HG02623 (cell line): Measurements from ENCODE around the gene PXT1.
"Not testable (repeated sequence)": the region's sequence is repeated elsewhere in the genome, so short reads cannot be mapped to it uniquely, and the experiment has no call there.

ENCODE experiments used
- ATAC-seq: cut with Tn5 transposase; IDR thresholded peaks from one replicate; pipeline ENCODE4 v1.9.1; 2021; ENCODE audit warnings: moderate library complexity; ENCODE audit not compliant: unreplicated experiment

Gene PXT1

GRCh38 chr6:36370638-36371037 is 72.0 kb downstream of the PXT1 start:
- no peak for ATAC-seq

DNA sequence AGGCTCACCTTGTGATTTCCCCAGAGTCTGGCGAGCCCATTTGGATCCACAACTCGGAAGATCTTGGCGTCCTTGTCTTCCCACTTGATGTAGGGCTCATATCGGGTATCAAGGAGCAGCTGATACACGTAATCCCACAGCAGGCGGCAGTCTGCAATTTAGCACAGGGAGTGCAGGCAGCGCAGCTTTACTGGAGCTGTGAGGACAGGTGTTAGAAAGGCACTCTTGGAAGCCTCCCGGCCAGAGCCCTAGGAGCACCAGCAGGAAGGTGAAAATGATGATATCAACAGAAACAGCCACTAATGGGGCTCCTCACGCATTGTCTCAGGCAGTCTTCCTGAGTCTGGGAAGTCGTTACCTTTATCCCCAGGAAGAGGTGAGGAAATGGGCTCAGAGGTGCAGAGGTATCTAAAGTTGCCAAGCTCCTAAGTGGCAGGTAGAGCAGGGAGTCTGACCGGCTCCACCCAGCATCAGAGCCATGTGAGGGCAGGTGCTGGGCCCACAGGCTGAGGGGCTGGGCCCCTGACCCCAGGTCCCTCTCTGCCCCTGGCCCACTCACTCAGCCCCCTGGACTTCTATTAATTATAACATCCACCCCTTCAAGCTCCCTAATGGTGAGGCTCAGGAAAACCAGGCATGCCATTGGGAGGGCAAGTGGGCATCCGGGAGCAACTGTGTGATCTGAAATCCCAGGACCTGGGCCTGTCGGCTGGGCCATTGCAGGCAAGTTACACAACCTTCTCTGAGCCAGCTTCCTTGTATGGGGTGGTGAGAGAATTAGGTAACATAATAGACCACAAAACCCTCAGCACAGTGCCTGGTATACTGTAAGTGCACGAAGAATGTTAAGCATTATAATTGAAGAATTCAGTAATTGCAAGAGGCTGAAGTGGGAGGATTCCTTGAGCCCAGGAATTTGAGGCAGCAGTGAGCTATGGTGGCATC is 73.5 kb downstream of the PXT1 start:
- no peak for ATAC-seq

DNA sequence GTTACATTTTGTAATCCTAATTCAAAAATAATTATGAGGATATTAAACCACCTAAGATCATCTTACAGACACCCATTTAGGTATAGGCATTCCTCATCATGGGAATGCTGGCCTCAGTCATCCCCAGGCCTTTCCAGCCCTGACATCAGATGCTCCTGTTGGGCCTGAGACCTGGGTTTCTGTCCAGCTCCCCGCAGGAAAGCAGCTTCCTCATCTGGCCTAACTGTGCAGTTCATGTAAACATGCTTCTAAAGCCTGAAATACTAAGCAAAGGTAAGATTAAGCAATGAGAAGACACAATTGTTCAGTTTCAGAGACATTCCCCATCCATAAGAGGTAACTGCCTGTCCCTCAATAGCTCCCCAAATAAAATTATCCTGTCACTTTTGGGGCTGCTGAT is 74.2 kb downstream of the PXT1 start:
- no peak for ATAC-seq

DNA sequence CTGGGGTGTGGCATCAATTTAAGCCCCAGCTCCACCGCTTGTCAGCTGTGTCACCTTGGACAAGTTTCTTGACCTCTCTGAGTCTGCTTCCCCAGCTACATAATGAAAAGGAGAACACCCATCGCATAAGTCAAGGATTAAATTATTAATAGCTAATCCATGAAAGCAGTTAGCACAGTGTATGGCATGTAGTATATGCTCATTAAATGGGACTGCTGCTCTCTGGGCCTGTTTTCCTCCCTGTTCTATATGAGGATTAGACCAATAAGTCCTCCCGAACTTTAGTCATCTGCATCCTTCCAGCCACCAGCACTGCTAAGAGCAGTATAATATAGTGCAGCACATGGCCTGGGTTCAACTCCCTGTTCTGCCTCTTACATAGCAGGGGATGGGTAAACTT is 74.9 kb downstream of the PXT1 start:
- no peak for ATAC-seq

DNA sequence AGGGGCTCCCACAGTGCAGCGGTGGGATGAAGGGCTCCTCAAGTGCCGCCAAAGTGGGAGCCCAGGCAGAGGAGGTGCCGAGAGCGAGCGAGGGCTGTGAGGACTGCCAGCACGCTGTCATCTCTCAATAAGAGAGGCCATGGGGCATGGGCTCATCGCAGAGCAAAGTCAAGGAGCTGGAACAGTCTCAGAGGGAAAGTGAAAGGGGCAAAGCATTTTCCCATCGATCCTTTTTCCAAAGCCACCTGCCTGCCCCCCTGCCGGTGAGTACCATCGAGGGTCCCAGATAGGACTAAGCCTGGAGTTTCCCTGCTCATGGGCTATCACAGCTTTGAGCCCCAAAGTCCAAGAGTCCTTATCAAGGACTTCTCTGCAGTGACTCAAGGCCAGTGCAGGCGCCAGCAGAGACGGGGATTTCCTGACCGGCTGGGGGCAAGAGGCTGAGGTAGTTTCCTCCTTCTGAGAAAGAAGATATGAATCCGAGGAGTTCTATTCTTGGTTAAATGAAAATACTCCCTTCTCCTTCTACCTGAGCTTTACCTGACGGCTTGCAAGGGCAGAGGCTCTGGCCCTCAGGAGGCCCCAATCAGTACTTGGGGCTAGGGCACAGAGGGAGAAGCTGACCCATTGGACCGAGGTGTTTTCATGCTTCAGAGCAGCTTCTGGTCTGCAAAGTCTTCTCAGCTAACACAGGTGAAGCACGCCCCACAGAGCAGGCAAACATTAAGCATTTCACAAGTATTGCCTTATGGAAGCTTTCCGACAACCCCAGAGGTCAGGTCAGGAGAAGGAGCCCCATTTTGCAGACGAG is 77.8 kb downstream of the PXT1 start:
- no peak for ATAC-seq

GRCh38 chr6:36364061-36364635 is 78.5 kb downstream of the PXT1 start:
- not testable (repeated sequence) for ATAC-seq

DNA sequence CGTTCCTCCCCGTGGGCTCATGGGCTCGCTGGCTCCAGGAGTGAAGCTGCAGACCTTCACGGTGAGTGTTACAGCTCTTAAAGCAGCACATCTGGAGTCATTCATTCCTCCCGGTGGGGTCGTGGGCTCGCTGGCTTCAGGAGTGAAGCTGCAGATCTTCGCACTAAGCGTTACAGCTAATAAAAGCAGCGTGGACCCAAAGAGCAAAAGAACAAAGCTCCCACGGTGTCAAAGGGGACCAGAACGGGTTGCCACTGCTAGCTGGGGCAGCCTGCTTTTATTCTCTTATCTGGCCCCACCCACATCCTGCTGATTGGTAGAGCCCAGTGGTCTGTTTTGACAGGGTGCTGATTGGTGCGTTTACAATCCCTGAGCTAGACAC is 79.3 kb downstream of the PXT1 start:
- not testable (repeated sequence) for ATAC-seq

GRCh38 chr6:36362551-36363370 is 79.9 kb downstream of the PXT1 start:
- no peak for ATAC-seq

- no peak for ATAC-seq
These were observed 81.6 kb downstream of the PXT1 start for GRCh38 chr6:36361071-36361470.

DNA sequence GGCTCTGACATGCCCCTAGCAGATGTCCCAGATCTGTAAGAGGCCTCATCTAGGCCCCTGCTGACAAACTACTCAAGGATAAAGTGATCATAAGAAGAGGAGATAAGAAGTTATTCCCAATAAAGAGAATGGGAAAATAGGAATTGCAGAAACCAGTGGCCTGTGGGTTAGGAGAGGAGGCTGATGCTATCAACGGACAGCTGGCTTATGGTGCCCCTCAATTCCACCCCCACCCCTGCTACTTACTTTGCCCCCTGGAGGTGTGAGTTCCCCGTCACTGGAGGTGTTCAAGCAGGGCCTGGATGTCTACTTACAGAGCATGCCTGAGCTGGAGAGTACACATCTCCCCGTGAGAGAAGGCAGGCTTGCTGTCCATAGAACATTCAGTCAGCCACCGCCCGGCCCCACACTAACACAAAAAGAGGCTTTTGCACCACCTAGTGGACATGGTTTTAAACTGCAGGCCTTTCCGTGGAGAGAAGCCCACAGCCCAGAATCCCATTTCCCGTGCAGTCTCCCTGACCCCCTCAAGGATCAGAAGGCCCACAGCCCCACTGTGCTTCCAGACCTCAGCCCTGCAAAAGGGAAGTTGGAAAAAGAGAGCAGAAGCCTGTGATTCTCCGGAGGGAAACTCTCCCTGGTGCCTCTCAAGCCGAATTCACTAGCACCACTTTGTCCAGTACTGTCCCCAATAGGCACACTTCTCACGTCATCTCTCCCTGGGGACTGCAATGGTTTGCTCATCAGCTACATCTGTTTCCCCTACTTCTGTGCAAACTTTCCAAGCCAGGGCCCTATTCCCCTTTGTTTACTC is 82.2 kb downstream of the PXT1 start:
- ATAC-seq, result no peak

DNA sequence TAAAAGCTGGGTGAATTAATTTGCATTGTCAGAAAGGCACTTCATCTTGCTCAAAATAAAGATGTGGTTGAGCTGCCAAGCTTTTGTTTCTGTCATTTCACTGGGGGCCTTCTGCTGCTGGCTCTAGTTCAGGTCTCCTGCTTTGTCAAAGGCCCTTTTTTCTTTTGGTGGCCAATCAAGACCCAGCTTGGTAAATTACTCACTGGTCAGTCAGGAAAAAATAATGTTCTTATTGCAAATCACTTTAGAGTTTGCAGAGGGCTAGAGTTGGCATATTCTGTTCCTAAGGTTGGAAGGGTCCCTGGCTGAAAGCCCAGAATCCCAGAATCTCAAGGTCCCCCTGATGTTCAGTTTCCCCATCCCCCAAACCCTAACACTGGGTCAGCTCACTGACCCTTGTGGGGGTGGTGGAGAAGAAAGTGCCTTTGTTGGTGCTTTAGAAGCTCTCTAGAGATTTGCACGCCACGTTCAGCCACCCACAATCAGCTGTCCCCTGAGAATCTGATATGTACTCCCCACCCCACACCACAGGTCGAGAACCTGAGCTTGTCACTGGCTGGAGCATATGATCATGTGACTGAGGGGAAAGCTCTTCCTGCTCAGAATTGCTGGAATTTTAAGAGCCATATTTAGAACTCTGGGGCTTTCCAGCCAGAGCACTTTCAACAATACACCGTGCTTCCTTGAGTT is 84.3 kb downstream of the PXT1 start:
- no peak for ATAC-seq

GRCh38 chr6:36357872-36358225 is 84.8 kb downstream of the PXT1 start:
- no peak for ATAC-seq

- no peak for ATAC-seq
These were observed 86.8 kb downstream of the PXT1 start for GRCh38 chr6:36355819-36356218.

DNA sequence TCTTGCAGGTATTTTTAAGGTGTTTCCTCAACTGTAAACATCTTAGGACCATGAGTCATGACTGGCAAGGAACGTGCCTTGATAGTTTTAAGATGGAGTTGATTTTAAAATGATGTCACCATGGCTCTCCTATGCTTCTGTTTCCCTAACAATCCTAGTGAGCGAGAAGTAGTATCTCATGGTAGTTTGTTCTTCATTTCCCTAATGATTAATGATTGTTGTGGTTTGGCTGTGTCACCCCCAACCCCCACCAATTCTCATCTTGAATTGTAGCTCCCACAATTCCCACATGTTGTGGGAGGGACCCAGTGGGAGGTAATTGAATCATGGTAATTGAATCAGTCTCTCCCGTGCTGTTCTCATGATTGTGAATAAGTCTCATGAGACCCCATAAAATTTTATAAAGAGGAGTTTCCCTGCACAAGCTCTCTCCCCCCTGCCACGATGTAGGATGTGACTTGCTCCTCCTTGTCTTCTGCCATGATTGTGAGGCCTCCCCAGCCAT is 89.2 kb downstream of the PXT1 start:
- ATAC-seq, result no peak

GRCh38 chr6:36352477-36353157 is 90.0 kb downstream of the PXT1 start:
- ATAC-seq, result no peak

- ATAC-seq, result no peak
These were observed 91.7 kb downstream of the PXT1 start for GRCh38 chr6:36350681-36351571.

DNA sequence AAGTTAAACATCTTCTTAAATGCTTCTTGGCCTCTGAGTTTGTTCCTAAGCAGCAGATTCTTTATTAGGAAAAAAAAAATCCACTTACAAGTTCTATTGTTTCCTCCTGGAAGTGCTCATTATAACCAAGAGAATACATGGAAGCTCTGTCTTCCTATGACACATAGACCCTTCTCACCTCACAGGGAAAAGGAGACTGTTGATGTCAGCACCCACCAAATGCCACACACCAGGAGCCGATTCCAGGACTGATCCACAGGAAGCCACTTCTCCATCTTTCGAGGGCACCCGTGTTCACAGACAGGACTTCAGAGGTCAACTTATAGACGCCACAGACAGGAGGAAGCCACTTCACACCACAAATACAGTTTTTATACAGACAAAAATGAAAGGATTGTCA is 92.6 kb downstream of the PXT1 start:
- ATAC-seq, result no peak

GRCh38 chr6:36349240-36349639 is 93.4 kb downstream of the PXT1 start:
- ATAC-seq, result no peak
